H9 (cell line): Measurements from ENCODE around the gene PLG. TPM values are rescaled to one million over a fixed set of nuclear protein-coding genes. Genes with fewer than 3 reads are reported as not detected.
"Not testable (repeated sequence)": the region's sequence is repeated elsewhere in the genome, so short reads cannot be mapped to it uniquely, and the experiment has no call there.

ENCODE experiments used
- DNase-seq: peaks from one replicate; pipeline ENCODE4 v3.0.0-alpha.2; 2017
- H2AFZ ChIP-seq: one replicate; pipeline ENCODE4 v1.6.1; 2013; ENCODE audit warnings: mild to moderate bottlenecking, low read length, control low read depth, moderate library complexity
- H2AK5ac ChIP-seq: 2 replicates; pipeline ENCODE4 v1.6.1; 2013; ENCODE audit warnings: low read length, control low read depth, mixed read lengths; ENCODE audit not compliant: insufficient read length
- H2BK120ac ChIP-seq: one replicate; pipeline ENCODE4 v1.6.1; 2013; ENCODE audit warnings: low read depth, mild to moderate bottlenecking, low read length, control low read depth, inconsistent platforms; ENCODE audit not compliant: poor library complexity, severe bottlenecking
- H2BK12ac ChIP-seq: 2 replicates; pipeline ENCODE4 v1.6.1; 2013; ENCODE audit warnings: low read length, control low read depth, mixed read lengths, low read depth; ENCODE audit not compliant: insufficient read length
- H2BK15ac ChIP-seq: 2 replicates; pipeline ENCODE4 v1.6.1; 2013; ENCODE audit warnings: low read depth, low read length, control low read depth
- H2BK20ac ChIP-seq: one replicate; pipeline ENCODE4 v1.6.1; 2013; ENCODE audit warnings: low read depth, mild to moderate bottlenecking, low read length, control low read depth, inconsistent platforms; ENCODE audit not compliant: poor library complexity, severe bottlenecking
- H2BK5ac ChIP-seq: 2 replicates; pipeline ENCODE4 v1.6.1; 2013; ENCODE audit warnings: low read length, control low read depth, mixed read lengths; ENCODE audit not compliant: insufficient read length
- H3K14ac ChIP-seq: 2 replicates; pipeline ENCODE4 v1.6.1; 2013; ENCODE audit warnings: low read length, control low read depth; ENCODE audit not compliant: insufficient read depth
- H3K18ac ChIP-seq: 2 replicates; pipeline ENCODE4 v1.6.1; 2013; ENCODE audit warnings: low read depth, mild to moderate bottlenecking, mixed read lengths, low read length, control low read depth; ENCODE audit not compliant: insufficient read length
- H3K23ac ChIP-seq: 2 replicates; pipeline ENCODE4 v1.6.1; 2013; ENCODE audit warnings: low read length, control low read depth, mixed read lengths, low read depth; ENCODE audit not compliant: insufficient read length
- H3K23me2 ChIP-seq: 2 replicates; pipeline ENCODE4 v1.6.1; 2013; ENCODE audit warnings: low read depth, mild to moderate bottlenecking, mixed read lengths, low read length, control low read depth; ENCODE audit not compliant: insufficient read length, poor library complexity, severe bottlenecking
- H3K27ac ChIP-seq: 2 replicates; pipeline ENCODE4 v1.5.1; 2013; ENCODE audit warnings: low read length, control low read depth, mixed read lengths, low read depth; ENCODE audit not compliant: insufficient read length
- H3K27me3 ChIP-seq: 2 replicates; pipeline ENCODE4 v1.6.1; 2013; ENCODE audit warnings: low read length, control low read depth, inconsistent platforms; ENCODE audit not compliant: insufficient read depth
- H3K4ac ChIP-seq: 2 replicates; pipeline ENCODE4 v1.6.1; 2013; ENCODE audit warnings: low read depth, mild to moderate bottlenecking, control low read depth, inconsistent platforms, low read length, moderate library complexity
- H3K4me1 ChIP-seq: 2 replicates; pipeline ENCODE4 v1.6.1; 2013; ENCODE audit warnings: low read length, control low read depth, inconsistent platforms; ENCODE audit not compliant: insufficient read depth
- H3K4me2 ChIP-seq: 2 replicates; pipeline ENCODE4 v1.6.1; 2013; ENCODE audit warnings: low read length, control low read depth, mixed read lengths; ENCODE audit not compliant: insufficient read length, insufficient read depth
- H3K56ac ChIP-seq: 2 replicates; pipeline ENCODE4 v1.6.1; 2013; ENCODE audit warnings: low read depth, mild to moderate bottlenecking, mixed read lengths, low read length, control low read depth; ENCODE audit not compliant: insufficient read length
- H3K79me1 ChIP-seq: 2 replicates; pipeline ENCODE4 v1.6.1; 2013; ENCODE audit warnings: low read depth, mild to moderate bottlenecking, moderate library complexity, low read length, control low read depth, inconsistent platforms; ENCODE audit not compliant: insufficient read depth, poor library complexity, severe bottlenecking
- H3K79me2 ChIP-seq: 2 replicates; pipeline ENCODE4 v1.6.1; 2013; ENCODE audit warnings: low read length, control low read depth, inconsistent platforms; ENCODE audit not compliant: insufficient read depth
- H3K9ac ChIP-seq: 2 replicates; pipeline ENCODE4 v1.6.1; 2013; ENCODE audit warnings: low read length, control low read depth, mixed read lengths; ENCODE audit not compliant: insufficient read length; ENCODE audit errors: extremely low read depth
- H3K9me3 ChIP-seq: one replicate; pipeline ENCODE4 v1.6.1; 2013; ENCODE audit warnings: low read depth, low read length, inconsistent platforms; ENCODE audit not compliant: control insufficient read depth
- H3T11ph ChIP-seq: one replicate; pipeline ENCODE4 v1.6.1; 2013; ENCODE audit warnings: mild to moderate bottlenecking, low read length, control low read depth, inconsistent platforms
- H4K20me1 ChIP-seq: one replicate; pipeline ENCODE4 v1.6.1; 2013; ENCODE audit not compliant: control insufficient read depth, insufficient read length, insufficient read depth
- H4K5ac ChIP-seq: 2 replicates; pipeline ENCODE4 v1.6.1; 2013; ENCODE audit warnings: low read depth, mild to moderate bottlenecking, mixed read lengths, low read length, control low read depth; ENCODE audit not compliant: insufficient read length
- H4K8ac ChIP-seq: replicated peaks from 2 replicates; pipeline ENCODE4 v1.6.1; 2013; ENCODE audit warnings: low read length, control low read depth, mixed read lengths, low read depth; ENCODE audit not compliant: insufficient read length
- H4K91ac ChIP-seq: 2 replicates; pipeline ENCODE4 v1.6.1; 2013; ENCODE audit warnings: low read depth, mild to moderate bottlenecking, moderate library complexity, mixed read lengths, low read length, control low read depth; ENCODE audit not compliant: insufficient read length
- H3K27ac Mint-ChIP-seq, 3 experiments: 2 replicates in 2 of 3; 3 replicates in 1 of 3; pipeline ENCODE4 v1.8.0; 2020 to 2021; ENCODE audit warnings: mixed read lengths in 3 of 3, mild to moderate bottlenecking in 1 of 3, moderate library complexity in 1 of 3
- H3K27me3 Mint-ChIP-seq: 2 replicates; pipeline ENCODE4 v1.8.0; 2021; ENCODE audit warnings: low read depth, mild to moderate bottlenecking, moderate library complexity, mixed read lengths
- H3K36me3 Mint-ChIP-seq, 3 experiments: 2 replicates in 2 of 3; 3 replicates in 1 of 3; pipeline ENCODE4 v1.8.0; 2020 to 2021; ENCODE audit warnings: low read depth in 3 of 3, mixed read lengths in 3 of 3; ENCODE audit not compliant: insufficient read depth in 1 of 3
- H3K4me1 Mint-ChIP-seq, 2 experiments: 2 replicates each; pipeline ENCODE4 v1.8.0; 2020; ENCODE audit warnings: mixed read lengths in 2 of 2
- H3K4me3 Mint-ChIP-seq, 2 experiments: 2 replicates in 1 of 2; 3 replicates in 1 of 2; pipeline ENCODE4 v1.8.0; 2020 to 2021; ENCODE audit warnings: mild to moderate bottlenecking in 2 of 2, mixed read lengths in 2 of 2, moderate library complexity in 1 of 2
- H3K9me3 Mint-ChIP-seq, 2 experiments: 2 replicates in 1 of 2; 3 replicates in 1 of 2; pipeline ENCODE4 v1.8.0; 2020; ENCODE audit warnings: mild to moderate bottlenecking in 2 of 2, mixed read lengths in 2 of 2, moderate library complexity in 1 of 2
- CTCF ChIP-seq: fragments of 200-600 bp; sonication (generic); conservative IDR thresholded peaks from 3 replicates; pipeline ENCODE4 v1.8.0; 2021; ENCODE audit warnings: antibody characterized with exemption, mild to moderate bottlenecking
- WGBS: extraction: QIAGEN DNeasy Blood & Tissue Kit; methylation state at CpG from one replicate; pipeline ENCODE4 v1.1.7; 2013; ENCODE audit warnings: missing lambda C conversion rate, low lambda C conversion rate, mixed read lengths; ENCODE audit not compliant: insufficient read length; ENCODE audit errors: extremely low coverage; 5-methylcytosine and 5-hydroxymethylcytosine counted together
- total RNA-seq: library from RNA; stranded (reverse); gene quantifications from 2 replicates; pipeline ENCODE4 v1.2.1, GENCODE V29; 2021

Gene PLG
- total RNA-seq, 1 experiment from 2014 or later: not detected

- no CpG with 5 or more reads among the region's 2 CpGs for WGBS
- peaks cover 7 to 12% of the 10 kb centered on the region in 2 experiments for H3K9me3 Mint-ChIP-seq
- Histone ChIP-seq H3K4me2 (no peak overlapping the region), H3K23me2 (no peaks in the 10 kb centered on the region), H2BK120ac (no peak overlapping the region), H3T11ph (no peak overlapping the region), H4K20me1 (no peaks in the 10 kb centered on the region), H4K5ac (no peak overlapping the region), H2BK5ac (no peak overlapping the region), H3K9me3 (no peaks in the 10 kb centered on the region), H3K79me1 (no peaks in the 10 kb centered on the region), H3K9ac (no peak overlapping the region), H3K27me3 (no peaks in the 10 kb centered on the region), H3K56ac (no peak overlapping the region), H2BK12ac (no peak overlapping the region), H2BK20ac (no peak overlapping the region), H3K27ac (no peak overlapping the region), H3K23ac (no peak overlapping the region), H3K4ac (no peak overlapping the region), H2BK15ac (no peak overlapping the region), H2AFZ (no peak overlapping the region), H3K18ac (no peak overlapping the region), H4K8ac (no peak overlapping the region), H3K4me1 (no peaks in the 10 kb centered on the region), H3K14ac (no peak overlapping the region), H4K91ac (no peak overlapping the region), H2AK5ac (no peak overlapping the region), H3K79me2 (no peaks in the 10 kb centered on the region)
- DNase-seq: no peak
- no peak overlapping the region for H3K4me3 Mint-ChIP-seq
- no peaks in the 10 kb centered on the region for H3K36me3 Mint-ChIP-seq
- peak overlapping the region in 1 of 3 experiments; percentile 5; a peak in 1 of 7 replicates for H3K27ac Mint-ChIP-seq
- peaks cover 12% of the 10 kb centered on the region in 2 experiments for H3K4me1 Mint-ChIP-seq
- TF ChIP-seq CTCF: no peak
- peaks cover 13% of the 10 kb centered on the region for H3K27me3 Mint-ChIP-seq
These were observed 39.2 kb upstream of the PLG start for GRCh38 chr6:160662842-160663241.

GRCh38 chr6:160664198-160664597 lies 37.8 kb upstream of the PLG start, which contains the start of gene LPA:
LPA (minus strand) TSS chr6:160664275; CDS start chr6:160664214, 61 bp downstream.
- not testable (repeated sequence) for H3K14ac ChIP-seq, H3T11ph ChIP-seq, H3K4ac ChIP-seq, H3K4me2 ChIP-seq, H4K91ac ChIP-seq, H2AFZ ChIP-seq, H3K9ac ChIP-seq, H3K36me3 Mint-ChIP-seq, H2BK15ac ChIP-seq, H2BK12ac ChIP-seq, H3K23me2 ChIP-seq, H2BK120ac ChIP-seq, DNase-seq, H2BK5ac ChIP-seq, H3K23ac ChIP-seq, H3K18ac ChIP-seq, H4K20me1 ChIP-seq, H3K56ac ChIP-seq, H4K8ac ChIP-seq, H2AK5ac ChIP-seq, H3K79me2 ChIP-seq, H3K27ac Mint-ChIP-seq, H3K4me3 Mint-ChIP-seq, H3K79me1 ChIP-seq, H4K5ac ChIP-seq, H3K9me3 ChIP-seq, H3K27ac ChIP-seq, H2BK20ac ChIP-seq, H3K27me3 ChIP-seq, H3K4me1 ChIP-seq, H3K9me3 Mint-ChIP-seq
- peaks cover 12% of the 10 kb centered on the region in 2 experiments for H3K4me1 Mint-ChIP-seq
- peaks cover 13% of the 10 kb centered on the region for H3K27me3 Mint-ChIP-seq
- WGBS: no CpG with 5 or more reads among the region's 1 CpG
